IPS-20b (cell line): Measurements from ENCODE around the gene SEL1L.
"Not testable (repeated sequence)": the region's sequence is repeated elsewhere in the genome, so short reads cannot be mapped to it uniquely, and the experiment has no call there.

Experiments used
- H3K27ac ChIP-seq: one replicate; pipeline ENCODE4 v1.5.1; 2013; ENCODE audit warnings: low read length
- H3K27me3 ChIP-seq: 2 replicates; pipeline ENCODE4 v1.6.1; 2013; ENCODE audit warnings: mild to moderate bottlenecking, low read length, inconsistent platforms; ENCODE audit not compliant: insufficient read depth
- H3K36me3 ChIP-seq: 2 replicates; pipeline ENCODE4 v1.6.1; 2013; ENCODE audit warnings: low read depth, mild to moderate bottlenecking, inconsistent platforms, low read length, moderate library complexity; ENCODE audit not compliant: insufficient read depth
- H3K4me1 ChIP-seq: 2 replicates; pipeline ENCODE4 v1.6.1; 2013; ENCODE audit warnings: mild to moderate bottlenecking, control low read depth, inconsistent platforms, low read length, moderate library complexity; ENCODE audit not compliant: insufficient read depth
- H3K4me3 ChIP-seq: 2 replicates; pipeline ENCODE4 v1.5.1; 2013; ENCODE audit warnings: mild to moderate bottlenecking, low read length, inconsistent platforms
- H3K9ac ChIP-seq: 2 replicates; pipeline ENCODE4 v1.6.1; 2013; ENCODE audit warnings: low read depth, mild to moderate bottlenecking, inconsistent platforms, low read length, moderate library complexity
- H3K9me3 ChIP-seq: 2 replicates; pipeline ENCODE4 v1.6.1; 2013; ENCODE audit warnings: mild to moderate bottlenecking, low read depth, low read length, inconsistent platforms; ENCODE audit not compliant: insufficient read depth

The SEL1L gene

GRCh38 chr14:81523016-81523415 is 10.6 kb downstream of the SEL1L start:
- Histone ChIP-seq H3K9me3 (no peaks in the 10 kb centered on the region), H3K4me1 (no peaks in the 10 kb centered on the region), H3K4me3 (no peak overlapping the region), H3K9ac (no peak overlapping the region), H3K36me3 (peaks cover 33% of the 10 kb centered on the region), H3K27me3 (no peaks in the 10 kb centered on the region), H3K27ac (no peak overlapping the region)

GRCh38 chr14:81521356-81521755 is 12.3 kb downstream of the SEL1L start:
- Histone ChIP-seq H3K4me1 (peaks cover 13% of the 10 kb centered on the region), H3K27ac (no peak overlapping the region), H3K27me3 (no peaks in the 10 kb centered on the region), H3K9me3 (no peaks in the 10 kb centered on the region), H3K9ac (no peak overlapping the region), H3K36me3 (peaks cover 37% of the 10 kb centered on the region), H3K4me3 (no peak overlapping the region)

DNA sequence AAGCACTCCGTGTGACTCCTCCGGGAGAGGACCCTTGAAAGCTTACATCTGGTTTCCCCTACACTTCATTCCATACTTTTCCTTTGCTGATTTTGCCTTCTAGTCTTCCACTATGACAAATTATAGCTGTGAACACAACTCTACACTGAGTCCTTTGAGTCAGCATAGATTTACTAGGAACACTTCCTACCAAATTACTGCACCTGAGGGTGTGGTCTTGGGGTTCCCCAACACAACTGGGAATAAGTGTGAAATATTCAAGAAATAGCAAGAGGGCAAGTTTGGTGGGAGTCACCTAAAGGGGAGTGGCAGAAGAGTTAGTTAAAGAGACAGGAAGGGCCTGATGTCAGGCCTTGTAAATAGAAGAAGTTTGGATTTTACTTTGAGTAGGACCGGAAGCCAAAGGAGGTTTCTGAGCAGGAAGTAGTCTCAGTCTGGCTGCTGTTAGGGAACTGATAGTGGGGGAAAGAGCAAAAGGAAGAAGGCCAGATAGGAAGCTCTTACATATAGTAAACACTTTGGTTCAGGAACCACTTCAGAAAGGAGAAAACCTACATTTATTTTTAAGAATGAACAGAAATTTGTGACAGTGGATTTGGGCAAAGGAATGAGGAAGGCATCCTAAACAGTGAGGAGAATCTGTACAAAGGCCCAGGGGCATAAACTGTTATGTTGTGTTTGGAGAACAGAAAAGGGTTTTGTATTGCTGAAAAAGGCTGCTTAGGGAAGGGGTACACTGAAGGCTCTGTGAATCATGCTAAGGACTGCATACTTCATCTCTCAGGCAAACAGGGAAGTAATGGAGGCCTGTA is 14.2 kb downstream of the SEL1L start:
- peaks cover 25% of the 10 kb centered on the region for H3K36me3 ChIP-seq
- H3K27ac ChIP-seq = no peak overlapping the region
- H3K4me1 ChIP-seq = peaks cover 13% of the 10 kb centered on the region

GRCh38 chr14:81517798-81518398 is 15.8 kb downstream of the SEL1L start:
- Histone ChIP-seq H3K27ac (no peak overlapping the region), H3K27me3 (no peaks in the 10 kb centered on the region), H3K36me3 (peaks cover 19% of the 10 kb centered on the region)

More for the DNA sequence above, 14.2 kb downstream of the SEL1L start:
- Histone ChIP-seq H3K9me3 (no peaks in the 10 kb centered on the region), H3K27me3 (no peaks in the 10 kb centered on the region), H3K9ac (no peak overlapping the region), H3K4me3 (no peak overlapping the region)

GRCh38 chr14:81516986-81517797 is 16.5 kb downstream of the SEL1L start:
- Histone ChIP-seq H3K9ac (peak overlapping the region; percentile 68; the same call in 1 of the 2 replicates), H3K4me3 (peak overlapping the region; percentile 21; the same call in 1 of the 2 replicates), H3K27ac (peak overlapping the region; percentile 76), H3K27me3 (no peaks in the 10 kb centered on the region), H3K4me1 (peaks cover 13% of the 10 kb centered on the region), H3K9me3 (no peaks in the 10 kb centered on the region), H3K36me3 (peaks cover 18% of the 10 kb centered on the region)

More at GRCh38 chr14:81517798-81518398, 15.8 kb downstream of the SEL1L start:
- H3K4me3 ChIP-seq = no peak overlapping the region
- no peak overlapping the region for H3K9ac ChIP-seq
- peaks cover 13% of the 10 kb centered on the region for H3K4me1 ChIP-seq
- no peaks in the 10 kb centered on the region for H3K9me3 ChIP-seq

DNA sequence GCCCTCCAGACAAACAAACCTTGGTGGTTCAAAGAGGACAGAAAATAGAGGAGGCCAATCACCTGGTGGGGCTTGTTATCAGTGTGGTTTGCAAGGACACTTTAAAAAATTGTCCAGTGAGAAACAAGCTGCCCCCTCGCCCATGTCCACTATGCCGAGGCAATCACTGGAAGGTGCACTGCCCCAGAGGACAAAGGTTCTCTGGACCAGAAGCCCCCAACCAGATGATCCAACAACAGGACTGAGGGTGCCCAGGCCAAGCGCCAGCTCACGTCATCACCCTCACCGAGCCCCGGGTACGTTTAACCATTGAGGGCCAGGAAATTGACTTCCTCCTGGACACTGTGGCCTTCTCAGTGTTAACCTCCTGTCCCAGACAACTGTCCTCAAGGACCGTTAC is 17.7 kb downstream of the SEL1L start:
- not testable (repeated sequence) for H3K9ac ChIP-seq, H3K9me3 ChIP-seq, H3K27ac ChIP-seq, H3K4me3 ChIP-seq, H3K27me3 ChIP-seq
- H3K4me1 ChIP-seq = peaks cover 22% of the 10 kb centered on the region
- peaks cover 18% of the 10 kb centered on the region for H3K36me3 ChIP-seq

DNA sequence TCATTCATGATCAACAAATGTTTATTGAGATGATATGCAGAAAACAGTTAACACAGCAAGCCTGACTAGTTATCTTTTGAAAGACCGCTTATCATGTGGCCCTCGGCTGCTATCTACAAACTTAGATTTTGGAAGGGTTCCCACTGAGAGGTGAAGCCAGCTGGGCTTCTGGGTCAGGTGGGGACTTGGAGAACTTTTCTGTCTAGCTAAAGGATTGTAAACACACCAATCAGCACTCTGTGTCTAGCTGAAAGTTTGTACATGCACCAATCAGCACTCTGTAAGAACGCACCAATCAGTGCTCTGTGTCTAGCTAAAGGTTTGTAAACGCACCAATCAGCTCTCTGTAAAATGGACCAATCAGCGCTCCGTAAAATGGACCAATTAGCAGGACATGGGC is 20.8 kb downstream of the SEL1L start:
- not testable (repeated sequence) for H3K27ac ChIP-seq, H3K9me3 ChIP-seq, H3K4me3 ChIP-seq, H3K9ac ChIP-seq, H3K27me3 ChIP-seq
- peaks cover 22% of the 10 kb centered on the region for H3K4me1 ChIP-seq
- H3K36me3 ChIP-seq = peaks cover 14% of the 10 kb centered on the region

DNA sequence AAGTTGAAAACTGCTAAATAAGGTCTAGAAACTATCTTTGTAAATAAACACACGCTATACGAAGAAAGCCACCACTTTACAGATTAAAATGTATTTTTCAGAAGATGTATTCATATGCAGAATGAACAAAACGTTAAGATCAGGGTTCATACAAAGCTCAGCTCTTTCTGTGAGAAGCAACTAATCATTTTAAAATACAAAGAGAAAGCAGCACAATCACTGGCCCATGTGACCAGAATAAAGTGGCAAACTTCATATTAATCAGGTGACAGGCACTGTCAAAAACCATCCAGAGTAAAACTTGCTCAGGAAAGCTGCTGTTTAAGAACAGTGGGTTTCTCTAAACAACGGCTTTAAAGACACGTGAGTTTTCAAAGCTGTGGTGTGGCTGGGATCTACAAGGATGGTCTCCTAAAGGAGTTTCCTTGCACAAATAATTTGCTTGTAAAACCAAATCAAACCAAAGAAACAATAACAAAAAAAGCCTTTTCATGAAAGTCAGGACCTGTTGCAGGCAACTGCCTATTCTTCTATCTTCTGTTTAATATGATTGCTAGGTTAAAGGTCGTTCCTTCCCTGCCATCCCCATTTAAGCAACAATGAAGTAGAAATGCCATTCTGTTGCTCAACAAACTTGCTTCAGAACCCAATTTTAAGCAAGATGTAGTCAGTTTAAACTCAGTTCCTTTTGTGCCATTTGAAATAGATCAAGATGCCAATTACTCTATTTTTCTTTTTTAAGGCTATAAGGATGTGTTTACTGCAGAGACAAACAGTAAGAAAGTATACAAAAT is 22.3 kb downstream of the SEL1L start:
- no peaks in the 10 kb centered on the region for H3K9me3 ChIP-seq
- no peak overlapping the region for H3K27ac ChIP-seq
- H3K9ac ChIP-seq = no peak overlapping the region
- no peak overlapping the region for H3K4me3 ChIP-seq
- no peaks in the 10 kb centered on the region for H3K27me3 ChIP-seq
- peaks cover 5% of the 10 kb centered on the region; the same call in 1 of the 2 replicates for H3K36me3 ChIP-seq
- peaks cover 9% of the 10 kb centered on the region for H3K4me1 ChIP-seq

DNA sequence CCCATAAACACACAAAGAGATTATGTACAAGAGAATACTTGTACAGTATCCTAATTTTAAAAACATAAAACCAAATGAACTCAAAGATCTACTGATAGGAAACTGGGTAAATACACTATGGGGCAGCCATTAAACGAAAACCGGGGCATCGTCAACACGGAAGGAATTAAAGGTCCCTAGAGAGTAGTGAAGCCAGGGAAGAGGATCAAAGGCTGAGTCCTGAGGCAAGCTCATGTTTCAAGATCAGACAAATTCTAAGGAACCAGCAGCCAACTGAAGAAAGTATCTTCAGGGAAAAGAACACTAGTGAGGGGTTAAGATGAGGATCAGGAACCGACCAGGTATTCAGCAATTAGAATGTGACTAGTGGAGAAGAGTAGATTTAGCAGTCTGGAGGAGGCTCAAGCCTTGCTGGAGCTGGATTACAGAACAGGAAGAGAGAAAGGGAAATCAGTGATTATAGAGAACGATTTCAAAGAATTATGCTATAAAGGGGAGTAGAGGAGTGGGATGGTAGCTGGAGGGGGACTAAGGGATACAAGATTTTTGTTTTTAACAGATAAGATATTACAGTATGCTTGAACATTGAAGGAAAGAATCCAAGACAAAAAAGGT is 23.7 kb downstream of the SEL1L start:
- H3K9ac ChIP-seq = no peak overlapping the region
- no peaks in the 10 kb centered on the region for H3K27me3 ChIP-seq
- H3K9me3 ChIP-seq = no peaks in the 10 kb centered on the region
- no peak overlapping the region for H3K27ac ChIP-seq
- H3K36me3 ChIP-seq = peaks cover 16% of the 10 kb centered on the region; the same call in 1 of the 2 replicates
- no peak overlapping the region for H3K4me3 ChIP-seq
- peaks cover 9% of the 10 kb centered on the region for H3K4me1 ChIP-seq

- no peaks in the 10 kb centered on the region for H3K9me3 ChIP-seq
- no peak overlapping the region for H3K27ac ChIP-seq
- peaks cover 9% of the 10 kb centered on the region for H3K4me1 ChIP-seq
- no peak overlapping the region for H3K4me3 ChIP-seq
- H3K27me3 ChIP-seq = no peaks in the 10 kb centered on the region
- no peak overlapping the region for H3K9ac ChIP-seq
- H3K36me3 ChIP-seq = peaks cover 20% of the 10 kb centered on the region; the same call in 1 of the 2 replicates
Measured at GRCh38 chr14:81509321-81509720, 24.3 kb downstream of the SEL1L start.

- Histone ChIP-seq H3K36me3 (peaks cover 39% of the 10 kb centered on the region; the same call in 1 of the 2 replicates), H3K4me1 (peaks cover 7% of the 10 kb centered on the region)
Measured at GRCh38 chr14:81506487-81506886, 27.2 kb downstream of the SEL1L start.

More at GRCh38 chr14:81506487-81506886, 27.2 kb downstream of the SEL1L start:
- Histone ChIP-seq H3K4me3 (no peak overlapping the region), H3K27me3 (no peaks in the 10 kb centered on the region), H3K9ac (no peak overlapping the region), H3K9me3 (no peaks in the 10 kb centered on the region), H3K27ac (no peak overlapping the region)
